HG02943 (cell line): ENCODE results near the gene FTO.
"Not testable (repeated sequence)": the region's sequence is repeated elsewhere in the genome, so short reads cannot be mapped to it uniquely, and the experiment has no call there.

Source experiments
- ATAC-seq: cut with Tn5 transposase; IDR thresholded peaks from one replicate; pipeline ENCODE4 v1.9.1; 2021; ENCODE audit warnings: mild to moderate bottlenecking, low read depth, moderate library complexity; ENCODE audit not compliant: unreplicated experiment

The FTO gene

GRCh38 chr16:54180421-54181359, 476.7 kb downstream of the FTO start:
- no peak for ATAC-seq

GRCh38 chr16:54181683-54182329, 477.9 kb downstream of the FTO start:
- ATAC-seq, result not testable (repeated sequence)

GRCh38 chr16:54185045-54185444, 481.1 kb downstream of the FTO start:
- no peak for ATAC-seq

- ATAC-seq, result no peak
These were observed 487.2 kb downstream of the FTO start for GRCh38 chr16:54191163-54191562.

- ATAC-seq, result no peak
These were observed 487.6 kb downstream of the FTO start for GRCh38 chr16:54191592-54191991.

- ATAC-seq, result no peak
These were observed 489.2 kb downstream of the FTO start for GRCh38 chr16:54193013-54193664.

- ATAC-seq, result peak; percentile 86
These were observed 489.8 kb downstream of the FTO start for GRCh38 chr16:54193665-54194333.

- ATAC-seq, result no peak
These were observed 490.4 kb downstream of the FTO start for GRCh38 chr16:54194334-54194743.

- no peak for ATAC-seq
These were observed 493.8 kb downstream of the FTO start for GRCh38 chr16:54197758-54198157.

GRCh38 chr16:54199487-54200160, 495.7 kb downstream of the FTO start:
- no peak for ATAC-seq

GRCh38 chr16:54200161-54200534, 496.2 kb downstream of the FTO start:
- ATAC-seq, result no peak

GRCh38 chr16:54200720-54201119, 496.8 kb downstream of the FTO start:
- no peak for ATAC-seq

GRCh38 chr16:54201200-54201599, 497.2 kb downstream of the FTO start:
- ATAC-seq, result no peak
